Kidney epithelial cell (primary cell): ENCODE data around the gene BLOC1S5. TPM values are rescaled to one million over a fixed set of nuclear protein-coding genes. Genes with fewer than 3 reads are reported as not detected.

Experiments used
- DNase-seq: peaks from one replicate; pipeline ENCODE4 v3.0.0-alpha.2; 2010; ENCODE audit warnings: low read depth
- H3K27me3 ChIP-seq: 2 replicates; pipeline ENCODE4 v1.6.0; 2011; ENCODE audit warnings: low read length; ENCODE audit not compliant: control insufficient read depth, insufficient read depth
- H3K36me3 ChIP-seq: 2 replicates; pipeline ENCODE4 v1.5.1; 2011; ENCODE audit warnings: low read length; ENCODE audit not compliant: control insufficient read depth, insufficient read depth
- H3K4me3 ChIP-seq: 2 replicates; pipeline ENCODE4 v1.5.1; 2011; ENCODE audit warnings: low read depth, mild to moderate bottlenecking, control low read depth, low read length
- CTCF ChIP-seq: IDR thresholded peaks from 2 replicates; pipeline ENCODE4 v1.5.1; 2011; ENCODE audit warnings: mild to moderate bottlenecking, moderate library complexity, low read length, control low read depth, inconsistent platforms; ENCODE audit not compliant: insufficient read depth, poor library complexity, severe bottlenecking
- total RNA-seq: library from RNA; depleted of rRNA; stranded (reverse); fragments of >200 nt; gene quantifications from 2 replicates; pipeline ENCODE4 v1.2.3, GENCODE V29; 2015

The BLOC1S5 gene
- total RNA-seq, 1 donor from 2014 or later: 14.8 TPM

GRCh38 chr6:8029243-8029870 is 34.8 kb downstream of the BLOC1S5 start:
- no peak for TF ChIP-seq CTCF
- no peak for DNase-seq

GRCh38 chr6:8027965-8028651 is 36.1 kb downstream of the BLOC1S5 start:
- no peak for TF ChIP-seq CTCF
- no peak overlapping the region for H3K4me3 ChIP-seq
- DNase-seq: no peak
- H3K27me3 ChIP-seq: no peaks in the 10 kb centered on the region
- no peaks in the 10 kb centered on the region for H3K36me3 ChIP-seq

More at GRCh38 chr6:8029243-8029870, 34.8 kb downstream of the BLOC1S5 start:
- no peak overlapping the region for H3K4me3 ChIP-seq
- H3K36me3 ChIP-seq: no peaks in the 10 kb centered on the region
- H3K27me3 ChIP-seq: no peaks in the 10 kb centered on the region

- H3K4me3 ChIP-seq: no peak overlapping the region
- TF ChIP-seq CTCF: no peak
- H3K27me3 ChIP-seq: no peaks in the 10 kb centered on the region
- DNase-seq: no peak
- no peaks in the 10 kb centered on the region for H3K36me3 ChIP-seq
Measured at GRCh38 chr6:8026800-8027199, 37.4 kb downstream of the BLOC1S5 start.

GRCh38 chr6:8025191-8025590 is 39.0 kb downstream of the BLOC1S5 start:
- no peak for DNase-seq
- Histone ChIP-seq H3K36me3 (no peaks in the 10 kb centered on the region), H3K27me3 (no peaks in the 10 kb centered on the region), H3K4me3 (no peak overlapping the region)
- TF ChIP-seq CTCF: no peak

- Histone ChIP-seq H3K36me3 (no peaks in the 10 kb centered on the region), H3K27me3 (no peaks in the 10 kb centered on the region), H3K4me3 (no peak overlapping the region)
- TF ChIP-seq CTCF: no peak
- no peak for DNase-seq
Measured at GRCh38 chr6:8023638-8024037, 40.6 kb downstream of the BLOC1S5 start.
